ENCODE data around the gene PPP1R1B. TPM values are rescaled to one million over a fixed set of nuclear protein-coding genes. Genes with fewer than 3 reads are reported as not detected.

The PPP1R1B gene
- total RNA-seq, 1 donor from 2014 or later = 9.3 TPM

GRCh38 chr17:39634384-39634871, 7.7 kb downstream of the PPP1R1B start:
- Histone ChIP-seq H3K36me3 (no peaks in the 10 kb centered on the region), H3K27me3 (no peaks in the 10 kb centered on the region), H3K4me3 (no peak overlapping the region), H3K4me1 (peaks cover 37% of the 10 kb centered on the region), H3K9me3 (no peaks in the 10 kb centered on the region), H3K27ac (no peak overlapping the region)
- no peak for DNase-seq (ENCODE audit: extremely low spot score in 2 of 2)
- intact Hi-C loops (cut with DNase I) = loop anchor here (5.0 kb wide), 1 partner anchor 33 kb away; the partner anchor contains the start of genes PNMT and TCAP
- no peak for TF ChIP-seq POLR2AphosphoS5 (IDR thresholded peaks at IDR 0.05; ENCODE audit: insufficient read depth in 1 of 2, low read depth in 1 of 2)
- no peak for TF ChIP-seq POLR2A (IDR thresholded peaks at IDR 0.05)
- TF ChIP-seq, protein P1, sequence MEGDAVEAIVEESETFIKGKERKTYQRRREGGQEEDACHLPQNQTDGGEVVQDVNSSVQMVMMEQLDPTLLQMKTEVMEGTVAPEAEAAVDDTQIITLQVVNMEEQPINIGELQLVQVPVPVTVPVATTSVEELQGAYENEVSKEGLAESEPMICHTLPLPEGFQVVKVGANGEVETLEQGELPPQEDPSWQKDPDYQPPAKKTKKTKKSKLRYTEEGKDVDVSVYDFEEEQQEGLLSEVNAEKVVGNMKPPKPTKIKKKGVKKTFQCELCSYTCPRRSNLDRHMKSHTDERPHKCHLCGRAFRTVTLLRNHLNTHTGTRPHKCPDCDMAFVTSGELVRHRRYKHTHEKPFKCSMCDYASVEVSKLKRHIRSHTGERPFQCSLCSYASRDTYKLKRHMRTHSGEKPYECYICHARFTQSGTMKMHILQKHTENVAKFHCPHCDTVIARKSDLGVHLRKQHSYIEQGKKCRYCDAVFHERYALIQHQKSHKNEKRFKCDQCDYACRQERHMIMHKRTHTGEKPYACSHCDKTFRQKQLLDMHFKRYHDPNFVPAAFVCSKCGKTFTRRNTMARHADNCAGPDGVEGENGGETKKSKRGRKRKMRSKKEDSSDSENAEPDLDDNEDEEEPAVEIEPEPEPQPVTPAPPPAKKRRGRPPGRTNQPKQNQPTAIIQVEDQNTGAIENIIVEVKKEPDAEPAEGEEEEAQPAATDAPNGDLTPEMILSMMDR (IDR thresholded peaks at IDR 0.05) = peak; percentile 41 to 65 (median 60)

GRCh38 chr17:39635614-39636176, 8.9 kb downstream of the PPP1R1B start:
- H3K27ac ChIP-seq = peak overlapping the region; percentile 92
- H3K9me3 ChIP-seq = no peaks in the 10 kb centered on the region
- DNase-seq (ENCODE audit: extremely low spot score in 2 of 2) = no peak
- no peak for TF ChIP-seq POLR2AphosphoS5 (IDR thresholded peaks at IDR 0.05; ENCODE audit: insufficient read depth in 1 of 2, low read depth in 1 of 2)
- no peak for TF ChIP-seq POLR2A (IDR thresholded peaks at IDR 0.05)
- TF ChIP-seq, protein P1 (IDR thresholded peaks at IDR 0.05) = no peak
- no peak overlapping the region for H3K4me3 ChIP-seq
- no peaks in the 10 kb centered on the region for H3K36me3 ChIP-seq
- H3K27me3 ChIP-seq = no peaks in the 10 kb centered on the region
- H3K4me1 ChIP-seq = peaks cover 50% of the 10 kb centered on the region
- intact Hi-C loops (cut with DNase I) = no loop called here

GRCh38 chr17:39636587-39636926, 9.8 kb downstream of the PPP1R1B start:
- intact Hi-C loops (cut with DNase I) = no loop called here
- Histone ChIP-seq H3K27ac (peak overlapping the region; percentile 92), H3K9me3 (no peaks in the 10 kb centered on the region), H3K27me3 (no peaks in the 10 kb centered on the region), H3K4me1 (peaks cover 56% of the 10 kb centered on the region), H3K36me3 (no peaks in the 10 kb centered on the region), H3K4me3 (peak overlapping the region; percentile 81 to 97)
- DNase-seq (ENCODE audit: extremely low spot score in 2 of 2) = no peak
- TF ChIP-seq POLR2A (IDR thresholded peaks at IDR 0.05) (no peak), POLR2AphosphoS5 (IDR thresholded peaks at IDR 0.05; ENCODE audit: insufficient read depth in 1 of 2, low read depth in 1 of 2) (no peak)
- TF ChIP-seq, protein P1 (IDR thresholded peaks at IDR 0.05) = no peak

- no peaks in the 10 kb centered on the region for H3K27me3 ChIP-seq
- no peak for DNase-seq (ENCODE audit: extremely low spot score in 2 of 2)
- peaks cover 60% of the 10 kb centered on the region for H3K4me1 ChIP-seq
- H3K36me3 ChIP-seq = no peaks in the 10 kb centered on the region
- TF ChIP-seq POLR2AphosphoS5 (IDR thresholded peaks at IDR 0.05; ENCODE audit: insufficient read depth in 1 of 2, low read depth in 1 of 2) (peak; percentile 84 to 85), POLR2A (IDR thresholded peaks at IDR 0.05) (peak in 1 of 2 donors; percentile 30)
- TF ChIP-seq, protein P1 (IDR thresholded peaks at IDR 0.05) = peak in 2 of 3 experiments; percentile 18 to 48
- H3K4me3 ChIP-seq = peak within 1 kb of the TSS; percentile 81 to 97
- intact Hi-C loops (cut with DNase I) = no loop called here
- peak within 1 kb of the TSS; percentile 92 for H3K27ac ChIP-seq
- H3K9me3 ChIP-seq = no peaks in the 10 kb centered on the region
Observed at GRCh38 chr17:39636927-39637736, 10.4 kb downstream of the PPP1R1B start, which contains the start of gene STARD3. TSS of gene STARD3 (plus strand) at chr17:39637144. CDS start at chr17:39653532, 16,388 bp downstream.

All from vagina (tissue), 2 donors.